AG09309 (cell line): ENCODE results near the gene TK2.

Source experiments
- DNase-seq: peaks from one replicate; pipeline ENCODE4 v3.0.0-alpha.2; 2010; ENCODE audit warnings: low read depth
- H3K4me3 ChIP-seq: 2 replicates; pipeline ENCODE4 v1.5.1; 2011; ENCODE audit warnings: mild to moderate bottlenecking, low read depth, low read length, moderate library complexity; ENCODE audit not compliant: control insufficient read depth
- TF ChIP-seq, protein P1 (sequence below): IDR thresholded peaks from 2 replicates; pipeline ENCODE4 v1.5.1; 2011; ENCODE audit warnings: mild to moderate bottlenecking, low read depth, low read length, inconsistent platforms; ENCODE audit not compliant: insufficient read depth, control insufficient read depth; ENCODE audit errors: missing control alignments

Gene TK2

DNA sequence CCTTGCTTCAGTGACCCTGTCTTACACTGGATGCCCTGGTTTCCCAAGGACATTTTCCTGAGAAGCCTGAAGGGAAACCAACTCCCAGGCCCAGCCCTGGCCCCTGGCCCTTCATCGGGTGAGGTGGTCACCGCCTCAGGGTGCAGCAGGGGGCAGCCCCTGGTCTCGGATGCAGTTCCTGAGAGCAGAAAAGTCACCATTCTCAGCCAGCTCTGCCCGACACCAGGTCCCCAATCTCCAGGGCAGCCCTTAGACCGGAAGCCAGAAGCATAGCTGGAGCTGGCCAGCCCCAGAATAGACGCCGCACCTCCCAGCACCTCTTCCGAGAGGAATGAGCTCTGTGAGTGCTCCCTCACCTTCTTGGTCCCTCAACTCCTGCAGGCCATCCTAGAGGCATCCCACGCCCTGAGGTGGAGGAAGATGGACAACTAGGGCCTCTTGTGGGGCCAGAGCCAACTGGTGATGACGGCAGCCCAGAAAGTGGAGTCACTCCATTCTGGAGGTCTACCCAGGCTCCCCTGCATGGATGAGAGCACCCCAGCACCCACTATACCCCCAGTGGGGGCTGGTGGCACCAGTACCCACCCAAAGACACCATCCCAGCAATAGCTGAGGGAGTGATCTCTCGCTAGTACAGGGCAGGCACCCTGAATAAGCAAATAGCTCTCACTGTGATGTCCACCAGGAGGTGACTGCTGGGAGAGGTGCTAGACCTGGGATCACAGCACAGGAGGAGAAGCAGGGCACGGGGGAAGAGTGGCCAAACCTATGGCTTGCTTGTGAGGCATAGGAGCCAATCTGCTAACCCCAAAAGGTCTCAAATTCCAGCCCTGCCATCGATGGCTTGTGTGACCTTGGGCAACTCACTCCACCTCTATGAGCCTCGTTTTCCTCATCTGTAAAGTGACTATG, 56.2 kb downstream of the TK2 start:
- no peak overlapping the region for H3K4me3 ChIP-seq
- TF ChIP-seq, protein P1, sequence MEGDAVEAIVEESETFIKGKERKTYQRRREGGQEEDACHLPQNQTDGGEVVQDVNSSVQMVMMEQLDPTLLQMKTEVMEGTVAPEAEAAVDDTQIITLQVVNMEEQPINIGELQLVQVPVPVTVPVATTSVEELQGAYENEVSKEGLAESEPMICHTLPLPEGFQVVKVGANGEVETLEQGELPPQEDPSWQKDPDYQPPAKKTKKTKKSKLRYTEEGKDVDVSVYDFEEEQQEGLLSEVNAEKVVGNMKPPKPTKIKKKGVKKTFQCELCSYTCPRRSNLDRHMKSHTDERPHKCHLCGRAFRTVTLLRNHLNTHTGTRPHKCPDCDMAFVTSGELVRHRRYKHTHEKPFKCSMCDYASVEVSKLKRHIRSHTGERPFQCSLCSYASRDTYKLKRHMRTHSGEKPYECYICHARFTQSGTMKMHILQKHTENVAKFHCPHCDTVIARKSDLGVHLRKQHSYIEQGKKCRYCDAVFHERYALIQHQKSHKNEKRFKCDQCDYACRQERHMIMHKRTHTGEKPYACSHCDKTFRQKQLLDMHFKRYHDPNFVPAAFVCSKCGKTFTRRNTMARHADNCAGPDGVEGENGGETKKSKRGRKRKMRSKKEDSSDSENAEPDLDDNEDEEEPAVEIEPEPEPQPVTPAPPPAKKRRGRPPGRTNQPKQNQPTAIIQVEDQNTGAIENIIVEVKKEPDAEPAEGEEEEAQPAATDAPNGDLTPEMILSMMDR, result no peak

DNA sequence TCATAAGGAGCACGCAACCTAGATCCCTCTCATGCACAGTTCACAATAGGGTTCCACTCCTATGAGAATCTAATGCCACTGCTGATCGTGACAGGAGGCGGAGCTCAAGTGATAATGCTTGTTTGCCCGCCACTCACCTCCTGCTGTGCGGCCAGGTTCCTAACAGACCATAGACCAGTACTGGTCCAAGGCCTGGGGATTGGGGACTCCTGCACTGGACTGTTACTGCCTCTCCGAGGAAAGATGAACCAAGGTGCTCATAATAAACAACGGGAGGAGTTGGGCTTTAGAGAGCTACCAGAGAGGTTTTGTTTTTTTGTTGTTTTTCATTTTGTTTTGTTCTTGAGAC, 58.2 kb downstream of the TK2 start:
- TF ChIP-seq, protein P1, result no peak
- H3K4me3 ChIP-seq, result no peak overlapping the region
- DNase-seq, result no peak

More for the DNA sequence above, 56.2 kb downstream of the TK2 start:
- no peak for DNase-seq

DNA sequence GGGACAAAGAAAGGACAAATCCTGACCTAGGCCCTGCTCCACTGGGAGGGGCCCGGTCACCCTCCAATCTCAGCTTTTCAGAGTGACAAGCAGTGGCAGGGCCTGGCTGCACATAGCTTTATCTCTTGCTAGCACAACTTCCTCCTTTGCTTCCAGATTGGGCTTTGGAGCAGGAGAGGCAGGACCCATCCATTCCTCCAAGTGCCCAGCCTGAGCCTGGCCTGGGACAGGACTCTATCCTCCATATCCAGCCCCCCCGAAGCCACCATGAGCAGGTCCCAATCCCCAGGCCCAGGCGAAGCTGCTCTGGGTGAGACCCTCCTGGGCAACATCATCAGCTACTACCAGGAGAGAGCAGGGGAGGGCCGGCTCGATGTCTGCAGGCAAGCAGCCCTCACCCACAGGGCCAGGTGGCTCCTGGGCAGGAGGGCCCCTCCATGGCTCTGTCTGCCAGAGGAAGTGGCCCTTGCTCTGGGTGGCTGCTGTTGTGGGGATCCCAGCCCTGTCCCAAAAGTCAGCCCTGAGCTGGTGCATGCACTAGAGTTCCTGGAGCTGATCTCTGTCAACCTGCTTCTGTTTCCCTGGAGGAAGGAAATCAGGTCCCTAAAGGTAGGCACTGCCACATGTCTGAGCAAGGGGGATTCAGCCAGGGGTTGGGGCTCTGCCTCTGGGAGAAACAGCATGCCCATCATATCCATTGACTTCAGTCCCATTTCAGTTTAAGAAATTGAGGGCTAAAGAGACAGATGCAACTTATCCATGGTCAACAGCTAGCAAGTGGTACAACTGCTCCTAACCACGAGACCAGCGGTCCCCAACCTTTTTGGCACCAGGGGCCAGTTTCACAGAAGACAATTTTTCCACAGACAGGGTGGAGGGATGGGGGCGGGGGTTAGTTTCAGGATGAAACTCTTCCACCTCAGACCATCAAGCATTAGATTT, 58.9 kb downstream of the TK2 start:
- TF ChIP-seq, protein P1, result no peak
- H3K4me3 ChIP-seq, result no peak overlapping the region
- DNase-seq, result no peak

DNA sequence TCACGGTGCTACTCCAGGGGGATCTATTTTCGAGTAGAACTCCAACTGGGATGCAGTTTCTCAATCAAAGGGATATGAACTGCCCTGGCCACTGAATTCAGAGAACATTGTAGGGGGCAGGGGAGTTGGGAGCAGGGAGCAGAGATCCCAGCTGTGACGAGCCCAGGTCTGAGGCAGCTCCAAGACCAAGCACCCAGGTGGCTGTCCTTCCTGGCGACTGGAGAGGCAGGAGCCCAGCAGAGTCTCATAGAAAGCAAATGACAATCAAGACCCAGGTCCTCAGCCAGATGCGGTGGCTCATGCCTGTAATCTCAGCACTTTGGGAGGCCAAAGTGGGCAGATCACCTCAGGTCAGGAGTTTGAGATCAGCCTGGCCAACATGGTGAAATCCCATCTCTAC, 60.1 kb downstream of the TK2 start:
- TF ChIP-seq, protein P1, result no peak
- H3K4me3 ChIP-seq, result no peak overlapping the region
- DNase-seq, result no peak

DNA sequence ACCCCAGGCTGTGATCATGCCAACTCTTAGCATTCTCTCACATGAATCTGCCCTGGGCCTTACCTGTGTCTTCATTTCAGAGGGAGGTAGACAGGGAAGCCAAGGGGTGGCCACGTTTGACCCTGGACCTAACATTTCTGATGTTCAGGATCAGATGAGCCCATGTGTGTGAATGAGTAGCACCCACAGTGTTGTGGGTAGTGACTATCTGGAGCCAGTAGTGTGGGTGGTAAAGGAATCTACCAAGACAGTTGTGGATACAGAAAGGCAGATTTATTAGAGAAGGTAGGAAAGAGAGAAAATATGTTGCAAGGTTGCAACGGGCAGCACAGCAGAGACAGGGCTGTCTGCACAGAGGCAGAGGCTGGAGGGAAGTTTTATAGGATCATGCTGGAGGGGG, 60.5 kb downstream of the TK2 start:
- DNase-seq, result no peak
- TF ChIP-seq, protein P1, result no peak
- H3K4me3 ChIP-seq, result no peak overlapping the region

DNA sequence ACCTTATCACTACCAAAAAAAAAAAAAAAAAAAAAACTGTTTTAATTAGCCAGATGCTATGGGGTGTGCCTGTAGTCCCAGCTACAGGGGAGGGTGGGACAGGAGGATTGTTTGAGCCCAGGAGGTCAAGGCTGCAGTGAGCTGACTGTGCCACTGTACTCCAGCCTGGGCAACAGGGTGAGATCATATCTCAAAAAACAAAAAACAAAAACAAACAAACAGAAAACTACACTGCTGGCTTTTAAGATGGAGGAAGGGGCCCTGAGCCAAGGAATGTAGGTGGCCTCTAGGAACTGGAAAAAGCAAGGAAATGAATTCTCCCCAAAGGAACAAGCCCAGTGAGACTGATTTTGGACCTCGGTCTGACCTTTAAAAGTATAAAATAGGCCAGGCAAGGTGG, 61.4 kb downstream of the TK2 start:
- no peak for DNase-seq
- no peak overlapping the region for H3K4me3 ChIP-seq
- TF ChIP-seq, protein P1, result no peak
